ENCODE measurements around the gene PNP.

GRCh38 chr14:20454516-20455354 is 14.5 kb upstream of the PNP start, which contains the start of the genes APEX1 and OSGEP:
- no peak for TF ChIP-seq CTCF (conservative IDR thresholded peaks at IDR 0.05)
- TF ChIP-seq ZFX (IDR thresholded peaks at IDR 0.05), result peak; percentile 42; the same call in 1 of the 2 replicates

Data from C4-2B (cell line).